IMR-90 (cell line): ENCODE data around the gene OR2T2. TPM values are rescaled to one million over a fixed set of nuclear protein-coding genes. Genes with fewer than 3 reads are reported as not detected.
"Not testable (repeated sequence)": the region's sequence is repeated elsewhere in the genome, so short reads cannot be mapped to it uniquely, and the experiment has no call there.

Source experiments
- ATAC-seq: fragments of 200-7000 bp; cut with Tn5 transposase; 2 replicates; pipeline ENCODE4 v1.9.1; 2020; ENCODE audit warnings: low read depth, mild to moderate bottlenecking, moderate library complexity
- BruUV-seq: library from RNA; stranded (reverse); fragments of 400-500 nt; replicated peaks from 2 replicates; lab custom pipeline; 2021; lab: Mats Ljungman, UMichigan
- CTCF ChIA-PET: fragments of 300-600 bp; formaldehyde crosslinking; extraction: SDS; loops from one replicate; lab custom pipeline; 2021; ENCODE audit warnings: antibody characterized with exemption; lab: Yijun Ruan, JAX
- POLR2A ChIA-PET: fragments of 300-600 bp; sonication (Branson Sonifier 250); formaldehyde crosslinking; loops from one replicate; lab custom pipeline; 2022; ENCODE audit warnings: antibody characterized with exemption; ENCODE audit not compliant: unreplicated experiment; lab: Charles Lee
- DNase-seq: peaks from one replicate; pipeline ENCODE4 v3.0.0; 2013
- H2AFZ ChIP-seq: replicated peaks from 2 replicates; pipeline ENCODE3; 2013; ENCODE audit warnings: low read length, mild to moderate bottlenecking; ENCODE audit not compliant: poor library complexity
- H2AK5ac ChIP-seq: 2 replicates; pipeline ENCODE4 v1.6.1; 2013; ENCODE audit warnings: low read depth, low read length, inconsistent platforms
- H2AK9ac ChIP-seq: replicated peaks from 2 replicates; pipeline ENCODE3; 2013; ENCODE audit warnings: mild to moderate bottlenecking, low read depth, low read length, moderate library complexity; ENCODE audit not compliant: poor library complexity
- H2BK120ac ChIP-seq: 2 replicates; pipeline ENCODE4 v1.6.1; 2013; ENCODE audit warnings: low read depth, low read length, inconsistent platforms
- H2BK15ac ChIP-seq: 3 replicates; pipeline ENCODE4 v1.6.1; 2013; ENCODE audit warnings: low read depth, low read length, inconsistent platforms
- H2BK20ac ChIP-seq: 2 replicates; pipeline ENCODE4 v1.6.1; 2013; ENCODE audit warnings: low read depth, mild to moderate bottlenecking, inconsistent platforms, low read length, moderate library complexity
- H2BK5ac ChIP-seq: 2 replicates; pipeline ENCODE4 v1.6.1; 2013; ENCODE audit warnings: mild to moderate bottlenecking, low read depth, low read length, inconsistent platforms; ENCODE audit not compliant: poor library complexity, severe bottlenecking
- H3K14ac ChIP-seq: replicated peaks from 2 replicates; pipeline ENCODE4 v1.6.1; 2013; ENCODE audit warnings: low read depth, low read length, inconsistent platforms
- H3K18ac ChIP-seq: 2 replicates; pipeline ENCODE4 v1.6.1; 2013; ENCODE audit warnings: low read depth, low read length, control low read depth
- H3K23ac ChIP-seq: 2 replicates; pipeline ENCODE4 v1.6.1; 2013; ENCODE audit warnings: low read depth, low read length, inconsistent platforms
- H3K27ac ChIP-seq: 2 replicates; pipeline ENCODE4 v1.5.1; 2013; ENCODE audit warnings: mild to moderate bottlenecking, control low read depth, low read length; ENCODE audit not compliant: insufficient read depth
- H3K27me3 ChIP-seq: 2 replicates; pipeline ENCODE4 v1.6.1; 2013; ENCODE audit warnings: low read length; ENCODE audit not compliant: control insufficient read depth, insufficient read depth
- H3K36me3 ChIP-seq: 2 replicates; pipeline ENCODE4 v1.6.1; 2013; ENCODE audit warnings: low read length, mixed read lengths; ENCODE audit not compliant: control insufficient read depth, insufficient read depth
- H3K4ac ChIP-seq: 2 replicates; pipeline ENCODE4 v1.6.1; 2013; ENCODE audit warnings: low read depth, low read length, inconsistent platforms
- H3K4me1 ChIP-seq: 2 replicates; pipeline ENCODE4 v1.6.1; 2013; ENCODE audit warnings: low read length, mixed read lengths; ENCODE audit not compliant: control insufficient read depth, insufficient read depth
- H3K4me2 ChIP-seq: 2 replicates; pipeline ENCODE4 v1.6.1; 2013; ENCODE audit warnings: low read depth, mild to moderate bottlenecking, control low read depth, low read length, moderate library complexity
- H3K4me3 ChIP-seq: 2 replicates; pipeline ENCODE4 v1.5.1; 2013; ENCODE audit warnings: low read depth, mild to moderate bottlenecking, control low read depth, low read length, moderate library complexity; ENCODE audit not compliant: insufficient read depth
- H3K56ac ChIP-seq: 2 replicates; pipeline ENCODE4 v1.6.1; 2013; ENCODE audit warnings: low read length, inconsistent platforms; ENCODE audit not compliant: insufficient read depth; ENCODE audit errors: extremely low read depth
- H3K79me1 ChIP-seq, 2 experiments: 2 replicates each; pipeline ENCODE4 v1.6.1; 2013; ENCODE audit warnings: low read length in 2 of 2, inconsistent platforms in 1 of 2, low read depth in 1 of 2
- H3K9ac ChIP-seq: 2 replicates; pipeline ENCODE4 v1.6.1; 2013; ENCODE audit warnings: low read depth, low read length, control low read depth
- H3K9me1 ChIP-seq: 2 replicates; pipeline ENCODE4 v1.6.1; 2013; ENCODE audit warnings: low read length, inconsistent platforms; ENCODE audit not compliant: insufficient read depth
- H3K9me3 ChIP-seq: 2 replicates; pipeline ENCODE4 v1.6.1; 2013; ENCODE audit warnings: low read length; ENCODE audit not compliant: control insufficient read depth, insufficient read depth
- H4K20me1 ChIP-seq: 2 replicates; pipeline ENCODE4 v1.6.1; 2013; ENCODE audit warnings: low read length, inconsistent platforms; ENCODE audit not compliant: insufficient read depth
- H4K5ac ChIP-seq: 2 replicates; pipeline ENCODE4 v1.6.1; 2013; ENCODE audit warnings: mild to moderate bottlenecking, low read depth, low read length, control low read depth
- H4K8ac ChIP-seq, 2 experiments: 2 replicates each; pipeline ENCODE4 v1.6.1; 2013; ENCODE audit warnings: low read depth in 2 of 2, low read length in 2 of 2, control low read depth in 1 of 2, inconsistent platforms in 1 of 2
- H4K91ac ChIP-seq: 2 replicates; pipeline ENCODE4 v1.6.1; 2013; ENCODE audit warnings: low read depth, low read length, inconsistent platforms; ENCODE audit not compliant: insufficient read depth
- WGBS, 2 experiments: methylation state at CpG; one replicate each; pipeline versions ENCODE4 v1.1.5 to v1.1.7; 2013; ENCODE audit warnings: missing lambda C conversion rate in 2 of 2; ENCODE audit not compliant: insufficient read length in 1 of 2; ENCODE audit errors: extremely low coverage in 2 of 2; 5-methylcytosine and 5-hydroxymethylcytosine counted together
- dilution Hi-C: fragments of 300-500 bp; cut with HindIII; formaldehyde crosslinking; loops from one replicate; pipeline ENCODE4 v1.14.3; 2018; ENCODE audit warnings: low sequenced_read_pairs; ENCODE audit not compliant: unreplicated experiment
- in situ Hi-C: fragments of 300-500 bp; cut with MboI; formaldehyde crosslinking; loops from 3 replicates; pipeline ENCODE4 v1.14.3; 2019; ENCODE audit warnings: low sequenced_read_pairs, inconsistent platforms, mixed read lengths
- intact Hi-C: fragments of 100-400 bp; cut with micrococcal nuclease; formaldehyde crosslinking; loops from 2 replicates; pipeline ENCODE4 v1.10.0; 2022
- polyA plus RNA-seq, 3 experiments: library from polyadenylated mRNA; depleted of rRNA; stranded (reverse); fragments of >200 nt; gene quantifications; 2 replicates each; pipeline ENCODE4 v1.2.3, GENCODE V29; 2012; ENCODE audit warnings: low replicate concordance in 1 of 3
- total RNA-seq: library from RNA; depleted of rRNA; stranded (reverse); fragments of >200 nt; gene quantifications from 2 replicates; pipeline ENCODE4 v1.2.3, GENCODE V29; 2012

Gene OR2T2
- total and polyA plus RNA-seq, 2 of the 4 experiments (the other 2 are of a cell fraction) = not detected

DNA sequence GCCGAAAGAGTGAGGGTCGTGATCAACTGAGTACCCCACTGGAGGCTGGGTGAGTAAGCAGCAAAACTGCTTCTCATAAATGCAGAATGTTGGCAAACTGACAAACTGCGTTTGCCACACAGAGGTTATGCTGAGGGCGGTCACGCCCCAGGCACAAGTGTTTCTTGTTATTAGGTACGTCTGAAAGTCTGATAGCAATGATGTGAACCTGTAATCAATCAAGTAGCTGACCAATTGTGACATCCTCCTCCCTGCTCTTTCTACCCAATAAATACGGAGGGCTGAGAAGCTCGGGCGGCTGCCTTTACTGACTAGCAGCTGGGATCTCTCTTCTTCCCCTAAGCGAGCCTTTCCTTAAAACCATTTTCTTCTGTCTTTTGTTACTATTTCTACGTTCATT, 13.8 kb upstream of the OR2T2 start:
- H3K4me1 ChIP-seq, H3K14ac ChIP-seq, H3K4me3 ChIP-seq, H3K18ac ChIP-seq, BruUV-seq, H4K8ac ChIP-seq, H3K27me3 ChIP-seq, H3K36me3 ChIP-seq, H3K9me3 ChIP-seq, H2AK5ac ChIP-seq, H2BK20ac ChIP-seq, H4K5ac ChIP-seq, H4K91ac ChIP-seq, H3K56ac ChIP-seq, dilution Hi-C loops, DNase-seq, H3K9me1 ChIP-seq, intact Hi-C loops, H2AK9ac ChIP-seq, H3K23ac ChIP-seq, ATAC-seq, H4K20me1 ChIP-seq, H2BK5ac ChIP-seq, H3K4me2 ChIP-seq, POLR2A ChIA-PET, H2BK120ac ChIP-seq, CTCF ChIA-PET, H2AFZ ChIP-seq, H3K4ac ChIP-seq, H3K27ac ChIP-seq, H2BK15ac ChIP-seq, H3K79me1 ChIP-seq, H3K9ac ChIP-seq, in situ Hi-C loops: not testable (repeated sequence)
- no CpG with 5 or more reads among the region's 11 CpGs for WGBS, 2 experiments

DNA sequence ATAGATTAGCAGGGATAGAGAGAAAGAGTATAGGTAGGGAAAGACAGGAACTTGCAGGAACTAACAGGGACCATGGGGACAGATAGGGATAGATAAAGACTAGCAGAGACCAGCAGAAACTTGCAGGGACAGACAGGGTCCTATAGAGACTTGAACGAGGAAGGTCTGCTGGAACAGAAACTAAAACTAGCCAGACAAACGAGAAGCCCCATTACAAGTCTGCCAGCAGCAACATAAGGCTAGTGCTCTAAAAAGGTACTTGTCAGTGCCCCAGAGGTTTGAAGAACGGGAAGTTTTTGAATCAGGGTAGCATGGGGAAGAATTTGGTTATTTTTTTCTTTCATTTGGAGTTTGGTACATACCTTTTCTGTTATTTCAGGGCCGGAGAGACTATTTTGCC, 13.2 kb upstream of the OR2T2 start:
- H3K79me1 ChIP-seq, in situ Hi-C loops, BruUV-seq, H3K9ac ChIP-seq, H2BK5ac ChIP-seq, H3K4ac ChIP-seq, H3K14ac ChIP-seq, H3K4me2 ChIP-seq, H2BK15ac ChIP-seq, H2BK120ac ChIP-seq, POLR2A ChIA-PET, H3K4me3 ChIP-seq, intact Hi-C loops, DNase-seq, H2AK9ac ChIP-seq, H3K18ac ChIP-seq, H3K36me3 ChIP-seq, dilution Hi-C loops, H3K56ac ChIP-seq, H2BK20ac ChIP-seq, H2AK5ac ChIP-seq, H2AFZ ChIP-seq, H3K27ac ChIP-seq, H3K4me1 ChIP-seq, H4K5ac ChIP-seq, H3K9me3 ChIP-seq, ATAC-seq, H4K8ac ChIP-seq, H3K23ac ChIP-seq, H4K91ac ChIP-seq, H3K27me3 ChIP-seq, H4K20me1 ChIP-seq, H3K9me1 ChIP-seq, CTCF ChIA-PET: not testable (repeated sequence)
- no CpG with 5 or more reads among the region's 4 CpGs for WGBS, 2 experiments
